Neural progenitor cell (in vitro differentiated cells): Measurements from ENCODE around the gene PVR.

Experiments
- EZH2 ChIP-seq: fragments of 200-600 bp; sonication (generic); IDR thresholded peaks from 2 replicates; pipeline ENCODE4 v1.6.1; 2017; ENCODE audit warnings: antibody characterized with exemption, mild to moderate bottlenecking, moderate library complexity
- TF ChIP-seq, protein P1 (sequence below): fragments of 200-600 bp; sonication (generic); IDR thresholded peaks from 2 replicates; pipeline ENCODE4 v1.5.1; 2017; ENCODE audit warnings: antibody characterized with exemption, mild to moderate bottlenecking

DNA sequence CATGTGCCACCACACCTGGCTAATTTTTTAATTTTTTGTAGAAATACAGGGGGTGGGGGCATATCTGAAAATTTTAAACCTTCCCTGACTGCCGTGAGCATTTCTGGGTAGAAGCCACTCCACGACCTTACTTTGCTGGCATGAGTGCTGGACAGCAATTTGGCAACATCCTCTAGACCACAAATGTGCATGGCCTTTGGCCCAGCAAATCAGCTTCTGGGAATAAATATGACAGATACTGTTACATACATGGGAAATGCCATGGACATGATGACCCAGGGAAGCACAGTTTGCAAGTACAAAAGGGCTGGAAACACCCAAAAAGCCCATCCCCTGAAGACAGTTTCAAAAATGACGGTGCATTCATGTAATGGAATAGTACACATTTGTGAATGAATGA, 3.2 kb upstream of the PVR start:
- TF ChIP-seq, protein P1, sequence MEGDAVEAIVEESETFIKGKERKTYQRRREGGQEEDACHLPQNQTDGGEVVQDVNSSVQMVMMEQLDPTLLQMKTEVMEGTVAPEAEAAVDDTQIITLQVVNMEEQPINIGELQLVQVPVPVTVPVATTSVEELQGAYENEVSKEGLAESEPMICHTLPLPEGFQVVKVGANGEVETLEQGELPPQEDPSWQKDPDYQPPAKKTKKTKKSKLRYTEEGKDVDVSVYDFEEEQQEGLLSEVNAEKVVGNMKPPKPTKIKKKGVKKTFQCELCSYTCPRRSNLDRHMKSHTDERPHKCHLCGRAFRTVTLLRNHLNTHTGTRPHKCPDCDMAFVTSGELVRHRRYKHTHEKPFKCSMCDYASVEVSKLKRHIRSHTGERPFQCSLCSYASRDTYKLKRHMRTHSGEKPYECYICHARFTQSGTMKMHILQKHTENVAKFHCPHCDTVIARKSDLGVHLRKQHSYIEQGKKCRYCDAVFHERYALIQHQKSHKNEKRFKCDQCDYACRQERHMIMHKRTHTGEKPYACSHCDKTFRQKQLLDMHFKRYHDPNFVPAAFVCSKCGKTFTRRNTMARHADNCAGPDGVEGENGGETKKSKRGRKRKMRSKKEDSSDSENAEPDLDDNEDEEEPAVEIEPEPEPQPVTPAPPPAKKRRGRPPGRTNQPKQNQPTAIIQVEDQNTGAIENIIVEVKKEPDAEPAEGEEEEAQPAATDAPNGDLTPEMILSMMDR, result no peak
- TF ChIP-seq EZH2, result no peak
